K562 (cell line): Measurements from ENCODE around the gene ZNF622. TPM values are rescaled to one million over a fixed set of nuclear protein-coding genes. Genes with fewer than 3 reads are reported as not detected.

Experiments used
- FUS ChIP-seq: fragments of 200-400 bp; formaldehyde crosslinking; optimal IDR thresholded peaks from 2 replicates; pipeline ENCODE3; 2017; ENCODE audit warnings: low read depth, low read length
- JUN ChIP-seq, 2 experiments: sonication (generic) in 1 of 2; formaldehyde crosslinking in 1 of 2; IDR thresholded peaks; 2 replicates each; pipeline versions ENCODE4 v1.6.1 to v1.8.0; 2012 to 2022; ENCODE audit warnings: borderline replicate concordance in 2 of 2, mild to moderate bottlenecking in 2 of 2, improper control_type of control experiment in 1 of 2, low read depth in 1 of 2, low read length in 1 of 2, missing genetic modification reagents in 1 of 2
- KDM2B ChIP-seq: fragments of 250-450 bp; sonication (Bioruptor Pico); IDR thresholded peaks from 2 replicates; pipeline ENCODE4 v1.8.0; 2021; ENCODE audit warnings: mild to moderate bottlenecking, moderate library complexity
- NFE2L1 ChIP-seq: fragments of 450-650 bp; IDR thresholded peaks from 2 replicates; pipeline ENCODE4 v1.6.1; 2016; ENCODE audit warnings: missing genetic modification characterization, low read depth, mild to moderate bottlenecking, missing compliant biosample characterization, moderate library complexity, borderline replicate concordance
- NR2C2 ChIP-seq, 2 experiments: fragments of 200-800 bp in 1 of 2; sonication (Bioruptor generic) in 1 of 2; sonication (generic) in 1 of 2; formaldehyde crosslinking in 1 of 2; IDR thresholded peaks; 2 replicates each; pipeline versions ENCODE4 v1.6.1 to v1.8.0; 2016 to 2022; ENCODE audit warnings: mild to moderate bottlenecking in 1 of 2, missing compliant biosample characterization in 1 of 2, missing genetic modification characterization in 1 of 2, missing genetic modification reagents in 1 of 2
- RAD21 ChIP-seq, 2 experiments: fragments of 250-450 bp in 1 of 2; fragments of 450-650 bp in 1 of 2; sonication (Bioruptor Pico) in 1 of 2; formaldehyde crosslinking in 1 of 2; IDR thresholded peaks in 1 of 2; conservative IDR thresholded peaks in 1 of 2; 2 replicates each; pipeline versions ENCODE4 v1.4.0 to v1.8.0; 2020 to 2022; ENCODE audit warnings: mild to moderate bottlenecking in 2 of 2, moderate library complexity in 1 of 2
- SAFB2 ChIP-seq: fragments of 200-400 bp; formaldehyde crosslinking; IDR thresholded peaks from 2 replicates; pipeline ENCODE4 v1.6.1; 2018; ENCODE audit warnings: borderline replicate concordance, low read length, low read depth, moderate library complexity; ENCODE audit not compliant: severe bottlenecking
- TEAD1 ChIP-seq, 2 experiments: fragments of 450-650 bp in 1 of 2; sonication (generic) in 1 of 2; formaldehyde crosslinking; IDR thresholded peaks; 2 replicates each; pipeline versions ENCODE4 v1.4.0 to v1.8.0; 2020 to 2022; ENCODE audit warnings: mild to moderate bottlenecking in 2 of 2, missing genetic modification reagents in 1 of 2
- YY1 ChIP-seq, 3 experiments: IDR thresholded peaks; 2 replicates each; pipeline ENCODE4 v1.6.1; 2011; ENCODE audit warnings: low read length in 2 of 3, mild to moderate bottlenecking in 2 of 3, moderate library complexity in 2 of 3, borderline replicate concordance in 1 of 3, control low read depth in 1 of 3, low read depth in 1 of 3; ENCODE audit not compliant: insufficient read depth in 3 of 3, insufficient replicate concordance in 2 of 3, control insufficient read depth in 1 of 3, insufficient read length in 1 of 3; ENCODE audit errors: extremely low read depth in 1 of 3
- ZBED1 ChIP-seq: IDR thresholded peaks from 2 replicates; pipeline ENCODE4 v1.6.1; 2014
- ZBTB8A ChIP-seq: fragments of 450-650 bp; IDR thresholded peaks from 2 replicates; pipeline ENCODE4 v1.6.1; 2018; ENCODE audit warnings: mild to moderate bottlenecking, moderate library complexity; ENCODE audit not compliant: partially characterized antibody
- ZEB2 ChIP-seq: fragments of 450-650 bp; IDR thresholded peaks from 2 replicates; pipeline ENCODE4 v1.6.1; 2016
- ZNF184 ChIP-seq: sonication (generic); formaldehyde crosslinking; IDR thresholded peaks from 2 replicates; pipeline ENCODE4 v1.5.0; 2020; ENCODE audit warnings: missing genetic modification reagents
- polyA plus RNA-seq, 8 experiments: library from polyadenylated mRNA; depleted of rRNA in 4 of 8; stranded (reverse) in 5 of 8; unstranded in 3 of 8; fragments of >200 nt; fragmentation: Nextera tagmentation in 2 of 8; fragmentation: Illumina TruSeq in 1 of 8; extraction: Ambion mirVana in 2 of 8; extraction: Trizol in 1 of 8; gene quantifications; 2 replicates each; pipeline versions ENCODE4 v1.2.1 to v1.2.3, GENCODE V29; 2011 to 2014; ENCODE audit warnings: inconsistent platforms in 1 of 8, missing spikeins in 1 of 8
- total RNA-seq, 7 experiments: library from RNA; depleted of rRNA in 6 of 7; stranded (reverse); fragments of >200 nt in 6 of 7; fragmentation: Illumina TruSeq in 2 of 7; extraction: Trizol in 2 of 7; gene quantifications; 2 replicates each; pipeline versions ENCODE4 v1.2.1 to v1.2.3, GENCODE V29; 2011 to 2021; ENCODE audit warnings: low replicate concordance in 1 of 7
- TF ChIP-seq, protein P1 (sequence below): IDR thresholded peaks from 2 replicates; pipeline ENCODE4 v1.6.1; 2011; ENCODE audit warnings: borderline replicate concordance, low read depth, mild to moderate bottlenecking, moderate library complexity, low read length; ENCODE audit not compliant: insufficient read depth, poor library complexity, severe bottlenecking
- TF ChIP-seq, protein P2 (sequence below): fragments of 450-650 bp; IDR thresholded peaks from 2 replicates; pipeline ENCODE4 v1.7.0; 2016; ENCODE audit warnings: borderline replicate concordance
- TF ChIP-seq, protein P3 (sequence below): sonication (generic); formaldehyde crosslinking; IDR thresholded peaks from 2 replicates; pipeline ENCODE4 v1.9.0; 2022; ENCODE audit warnings: mild to moderate bottlenecking, missing genetic modification reagents
- TF ChIP-seq, protein P4 (sequence below): fragments of 250-450 bp; sonication (Bioruptor Pico); IDR thresholded peaks from 2 replicates; pipeline ENCODE4 v1.5.0; 2020; ENCODE audit warnings: mild to moderate bottlenecking, borderline replicate concordance

The ZNF622 gene
- total and polyA plus RNA-seq, 9 of the 15 experiments (the other 6 are each of a cell fraction or from before 2014, with no cell fraction given): 9.6 to 51.5 (median 32.3) TPM

DNA sequence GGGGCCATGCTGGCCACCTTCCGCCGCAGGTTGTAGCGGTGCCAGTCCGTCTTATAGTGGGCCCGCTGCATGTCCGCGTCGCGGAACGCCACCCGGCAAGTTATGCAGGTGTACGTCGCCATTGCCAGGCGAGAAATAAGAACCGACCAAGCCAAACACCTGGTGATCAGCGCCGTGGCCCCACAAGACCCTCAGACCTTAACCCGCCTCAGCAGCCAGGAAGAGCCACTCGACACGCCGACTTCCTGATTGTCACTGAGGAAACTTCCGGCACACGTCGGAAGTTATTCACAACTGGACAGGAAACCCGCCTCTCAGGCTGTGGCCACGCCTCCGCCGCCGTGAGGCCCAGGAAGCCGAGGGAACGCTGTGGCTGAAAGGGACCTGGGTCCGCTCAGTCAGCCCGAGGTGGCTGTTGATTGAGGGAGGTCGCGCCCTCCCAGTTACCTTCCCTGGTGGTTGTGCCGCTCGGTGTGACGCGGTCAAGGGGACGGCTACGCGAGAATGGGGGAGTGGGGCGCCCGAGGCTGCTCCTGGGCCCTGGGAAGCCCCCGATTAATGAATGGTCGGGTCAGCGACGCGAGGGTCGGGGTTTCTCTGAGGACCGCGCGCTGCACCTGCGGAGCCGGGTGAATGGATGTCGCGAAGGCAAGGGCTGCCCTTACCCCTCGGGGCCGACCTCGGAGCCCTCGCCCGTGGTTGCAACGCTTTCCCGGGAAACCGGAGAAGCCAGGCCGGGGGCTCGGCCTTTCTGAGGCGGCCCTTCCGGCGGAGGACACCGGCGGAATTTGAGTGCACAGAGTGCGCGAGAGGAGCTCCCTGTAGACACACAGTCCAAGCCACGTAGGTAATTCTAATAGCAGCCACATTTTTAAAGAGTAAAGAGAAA is at the start of gene ZNF622 (continued):
- TF ChIP-seq, protein P1, sequence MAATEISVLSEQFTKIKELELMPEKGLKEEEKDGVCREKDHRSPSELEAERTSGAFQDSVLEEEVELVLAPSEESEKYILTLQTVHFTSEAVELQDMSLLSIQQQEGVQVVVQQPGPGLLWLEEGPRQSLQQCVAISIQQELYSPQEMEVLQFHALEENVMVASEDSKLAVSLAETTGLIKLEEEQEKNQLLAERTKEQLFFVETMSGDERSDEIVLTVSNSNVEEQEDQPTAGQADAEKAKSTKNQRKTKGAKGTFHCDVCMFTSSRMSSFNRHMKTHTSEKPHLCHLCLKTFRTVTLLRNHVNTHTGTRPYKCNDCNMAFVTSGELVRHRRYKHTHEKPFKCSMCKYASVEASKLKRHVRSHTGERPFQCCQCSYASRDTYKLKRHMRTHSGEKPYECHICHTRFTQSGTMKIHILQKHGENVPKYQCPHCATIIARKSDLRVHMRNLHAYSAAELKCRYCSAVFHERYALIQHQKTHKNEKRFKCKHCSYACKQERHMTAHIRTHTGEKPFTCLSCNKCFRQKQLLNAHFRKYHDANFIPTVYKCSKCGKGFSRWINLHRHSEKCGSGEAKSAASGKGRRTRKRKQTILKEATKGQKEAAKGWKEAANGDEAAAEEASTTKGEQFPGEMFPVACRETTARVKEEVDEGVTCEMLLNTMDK: no peak
- TF ChIP-seq JUN (IDR thresholded peaks at IDR 0.05; ENCODE audit: borderline replicate concordance, low read depth, low read length) (peak; percentile 50; the same call in 1 of the 2 replicates), JUN (CRISPR knock-in tag; IDR thresholded peaks at IDR 0.05; ENCODE audit: borderline replicate concordance) (peak; percentile 68; the same call in 1 of the 2 replicates), ZBTB8A (no peak), RAD21 (CRISPR knock-in tag; conservative IDR thresholded peaks at IDR 0.05 in 1 of 2, IDR thresholded peaks at IDR 0.05 in 1 of 2) (no peak), KDM2B (CRISPR knock-in tag) (no peak), ZNF184 (CRISPR knock-in tag) (no peak), TEAD1 (CRISPR knock-in tag; IDR thresholded peaks at IDR 0.05) (peak in 1 of 2 experiments; percentile 82; a peak in 1 of 4 replicates), NR2C2 (CRISPR knock-in tag; IDR thresholded peaks at IDR 0.05) (no peak), NR2C2 (tag; IDR thresholded peaks at IDR 0.05) (peak; percentile 90), FUS (no peak), NFE2L1 (no peak), ZBED1 (no peak), SAFB2 (no peak), YY1 (IDR thresholded peaks at IDR 0.05; ENCODE audit: borderline replicate concordance in 1 of 3, control insufficient read depth in 1 of 3, extremely low read depth in 1 of 3, insufficient read depth in 3 of 3, insufficient read length in 1 of 3, insufficient replicate concordance in 2 of 3, low read depth in 1 of 3, low read length in 2 of 3) (peak in 2 of 3 experiments; percentile 30 to 84), ZEB2 (peak; percentile 84)
- TF ChIP-seq, protein P2, sequence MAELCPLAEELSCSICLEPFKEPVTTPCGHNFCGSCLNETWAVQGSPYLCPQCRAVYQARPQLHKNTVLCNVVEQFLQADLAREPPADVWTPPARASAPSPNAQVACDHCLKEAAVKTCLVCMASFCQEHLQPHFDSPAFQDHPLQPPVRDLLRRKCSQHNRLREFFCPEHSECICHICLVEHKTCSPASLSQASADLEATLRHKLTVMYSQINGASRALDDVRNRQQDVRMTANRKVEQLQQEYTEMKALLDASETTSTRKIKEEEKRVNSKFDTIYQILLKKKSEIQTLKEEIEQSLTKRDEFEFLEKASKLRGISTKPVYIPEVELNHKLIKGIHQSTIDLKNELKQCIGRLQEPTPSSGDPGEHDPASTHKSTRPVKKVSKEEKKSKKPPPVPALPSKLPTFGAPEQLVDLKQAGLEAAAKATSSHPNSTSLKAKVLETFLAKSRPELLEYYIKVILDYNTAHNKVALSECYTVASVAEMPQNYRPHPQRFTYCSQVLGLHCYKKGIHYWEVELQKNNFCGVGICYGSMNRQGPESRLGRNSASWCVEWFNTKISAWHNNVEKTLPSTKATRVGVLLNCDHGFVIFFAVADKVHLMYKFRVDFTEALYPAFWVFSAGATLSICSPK: no peak
- TF ChIP-seq, protein P3, sequence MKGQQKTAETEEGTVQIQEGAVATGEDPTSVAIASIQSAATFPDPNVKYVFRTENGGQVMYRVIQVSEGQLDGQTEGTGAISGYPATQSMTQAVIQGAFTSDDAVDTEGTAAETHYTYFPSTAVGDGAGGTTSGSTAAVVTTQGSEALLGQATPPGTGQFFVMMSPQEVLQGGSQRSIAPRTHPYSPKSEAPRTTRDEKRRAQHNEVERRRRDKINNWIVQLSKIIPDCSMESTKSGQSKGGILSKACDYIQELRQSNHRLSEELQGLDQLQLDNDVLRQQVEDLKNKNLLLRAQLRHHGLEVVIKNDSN: no peak; the same call in 1 of the 2 replicates
- TF ChIP-seq, protein P4, sequence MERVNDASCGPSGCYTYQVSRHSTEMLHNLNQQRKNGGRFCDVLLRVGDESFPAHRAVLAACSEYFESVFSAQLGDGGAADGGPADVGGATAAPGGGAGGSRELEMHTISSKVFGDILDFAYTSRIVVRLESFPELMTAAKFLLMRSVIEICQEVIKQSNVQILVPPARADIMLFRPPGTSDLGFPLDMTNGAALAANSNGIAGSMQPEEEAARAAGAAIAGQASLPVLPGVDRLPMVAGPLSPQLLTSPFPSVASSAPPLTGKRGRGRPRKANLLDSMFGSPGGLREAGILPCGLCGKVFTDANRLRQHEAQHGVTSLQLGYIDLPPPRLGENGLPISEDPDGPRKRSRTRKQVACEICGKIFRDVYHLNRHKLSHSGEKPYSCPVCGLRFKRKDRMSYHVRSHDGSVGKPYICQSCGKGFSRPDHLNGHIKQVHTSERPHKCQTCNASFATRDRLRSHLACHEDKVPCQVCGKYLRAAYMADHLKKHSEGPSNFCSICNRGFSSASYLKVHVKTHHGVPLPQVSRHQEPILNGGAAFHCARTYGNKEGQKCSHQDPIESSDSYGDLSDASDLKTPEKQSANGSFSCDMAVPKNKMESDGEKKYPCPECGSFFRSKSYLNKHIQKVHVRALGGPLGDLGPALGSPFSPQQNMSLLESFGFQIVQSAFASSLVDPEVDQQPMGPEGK (CRISPR knock-in tag): no peak
